VCaP (cell line): ENCODE data around the gene MALRD1.

Experiments
- H3K27ac ChIP-seq: fragments of 450-650 bp; 2 replicates; pipeline ENCODE4 v1.5.1; 2017
- CTCF ChIP-seq: fragments of 450-650 bp; conservative IDR thresholded peaks from 2 replicates; pipeline ENCODE4 v1.5.1; 2017; ENCODE audit warnings: mild to moderate bottlenecking, moderate library complexity

MALRD1 gene

GRCh38 chr10:19054289-19054835 lies 5.8 kb downstream of the MALRD1 start:
- H3K27ac ChIP-seq, result no peak overlapping the region
- no peak for TF ChIP-seq CTCF

- no peak for TF ChIP-seq CTCF
- H3K27ac ChIP-seq, result no peak overlapping the region
Observed at GRCh38 chr10:19058046-19058445, 9.4 kb downstream of the MALRD1 start.

- no peak overlapping the region for H3K27ac ChIP-seq
- no peak for TF ChIP-seq CTCF
Observed at GRCh38 chr10:19063986-19064385, 15.4 kb downstream of the MALRD1 start.

- no peak overlapping the region for H3K27ac ChIP-seq
- TF ChIP-seq CTCF, result no peak
Observed at GRCh38 chr10:19071946-19072345, 23.3 kb downstream of the MALRD1 start.

- TF ChIP-seq CTCF, result no peak
- H3K27ac ChIP-seq, result no peak overlapping the region
Observed at GRCh38 chr10:19077276-19077675, 28.7 kb downstream of the MALRD1 start.

- no peak overlapping the region for H3K27ac ChIP-seq
- TF ChIP-seq CTCF, result no peak
Observed at GRCh38 chr10:19096501-19097073, 48.0 kb downstream of the MALRD1 start.

- H3K27ac ChIP-seq, result no peak overlapping the region
- TF ChIP-seq CTCF, result no peak
Observed at GRCh38 chr10:19097151-19097550, 48.5 kb downstream of the MALRD1 start.
